Left lung (tissue), 10 donors: ENCODE results near the gene INPP5A. TPM values are rescaled to one million over a fixed set of nuclear protein-coding genes. Genes with fewer than 3 reads are reported as not detected.
A peak's percentile ranks its signal among the peaks of the same experiment; 100 is the strongest.
"Not testable (repeated sequence)": the region's sequence is repeated elsewhere in the genome, so short reads cannot be mapped to it uniquely, and the experiment has no call there.

Source experiments
- ATAC-seq: fragments of 200-7000 bp; cut with Tn5 transposase; one replicate; pipeline ENCODE4 v1.9.1; 2020; ENCODE audit warnings: moderate library complexity
- DNase-seq, 4 donors: peaks; one replicate each; pipeline ENCODE4 v3.0.0-alpha.2; 2013 to 2020
- H3K27ac ChIP-seq, 2 donors: fragments of 200-600 bp; sonication (generic) in 1 of 2; one replicate each; pipeline versions ENCODE4 v1.5.0 to v1.8.0; 2020 to 2021
- H3K27me3 ChIP-seq, 2 donors: fragments of 200-600 bp; sonication (generic) in 1 of 2; one replicate each; pipeline versions ENCODE4 v1.5.0 to v1.8.0; 2020 to 2021
- H3K36me3 ChIP-seq, 2 donors: fragments of 200-600 bp; sonication (generic) in 1 of 2; one replicate each; pipeline versions ENCODE4 v1.5.0 to v1.8.0; 2020 to 2021
- H3K4me1 ChIP-seq, 2 donors: fragments of 200-600 bp; one replicate each; pipeline ENCODE4 v1.8.0; 2021
- H3K4me3 ChIP-seq, 2 donors: fragments of 200-600 bp; sonication (generic) in 1 of 2; one replicate each; pipeline versions ENCODE4 v1.5.0 to v1.8.0; 2020 to 2021; ENCODE audit warnings: mild to moderate bottlenecking in 1 of 2
- H3K9me3 ChIP-seq, 2 donors: fragments of 200-600 bp; sonication (generic) in 1 of 2; one replicate each; pipeline versions ENCODE4 v1.5.0 to v1.8.0; 2020 to 2021
- CTCF ChIP-seq, 2 donors: fragments of 200-600 bp; sonication (generic) in 1 of 2; IDR thresholded peaks; one replicate each; pipeline versions ENCODE4 v1.5.0 to v1.8.0; 2021; ENCODE audit warnings: antibody characterized with exemption in 2 of 2
- intact Hi-C, 2 donors: fragments of 100-400 bp; cut with DNase I; formaldehyde crosslinking; loops; one replicate each; pipeline versions ENCODE4 v1.11.2 to v1.14.2; 2022
- polyA plus RNA-seq, 6 donors: library from polyadenylated mRNA; unstranded; fragments of 120-200 nt; gene quantifications; one replicate each; pipeline ENCODE4 v1.2.1, GENCODE V29; 2013; ENCODE audit not compliant: insufficient read length in 6 of 6
- total RNA-seq, 2 donors: library from RNA; stranded (reverse); fragmentation: NEBNext Ultra II Directional; extraction: Animal tissue kit (Norgen Biotek cat#: 25700); gene quantifications; one replicate each; pipeline ENCODE4 v1.2.1, GENCODE V29; 2021
- donor health status: DM: no; HTN: yes; CAD: no.
- donor health status: DM: no; HTN: no; CAD: no.

The INPP5A gene
- total and polyA plus RNA-seq, 8 donors: 32.0 to 44.0 (median 36.8) TPM

DNA sequence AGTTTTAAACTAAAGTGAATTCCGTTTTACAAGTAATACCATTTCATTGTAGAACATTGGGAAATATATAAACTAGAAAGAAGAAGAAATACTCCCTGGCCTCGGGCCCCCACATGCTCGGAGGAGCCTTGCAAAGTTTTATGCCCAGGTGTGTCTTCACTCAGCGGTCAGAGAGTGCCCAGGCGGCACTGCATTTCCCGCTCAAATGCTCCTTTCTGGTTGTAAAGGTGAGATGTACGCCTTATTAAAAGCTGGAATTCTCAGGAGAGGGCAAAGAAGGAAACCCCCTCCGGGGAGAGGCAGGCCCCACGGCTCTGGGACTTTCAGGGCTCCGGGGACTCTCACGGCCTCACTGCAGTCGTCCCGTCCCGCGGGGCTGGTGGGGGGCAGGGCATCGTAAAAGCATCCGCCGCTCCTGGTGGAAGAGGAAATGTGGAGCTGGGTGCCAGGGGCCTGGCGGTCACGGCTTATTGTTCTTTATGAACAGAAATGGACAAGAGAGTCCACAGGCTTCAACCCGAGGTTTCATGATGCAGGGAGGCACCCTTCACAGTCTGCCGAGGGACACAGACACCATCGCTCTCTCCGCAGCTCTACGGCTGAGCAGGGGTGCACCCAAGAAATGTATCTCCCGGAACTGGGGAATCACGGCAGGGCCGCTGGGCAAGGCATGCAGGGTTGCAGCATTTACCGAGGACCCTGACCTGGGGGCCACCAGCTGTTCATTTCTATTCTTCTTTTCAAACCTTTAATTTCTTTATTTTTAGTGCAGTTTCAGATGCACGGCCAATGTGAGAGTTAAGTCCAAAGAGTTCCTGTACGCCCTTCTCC, 47.7 kb upstream of the INPP5A start:
- H3K27ac ChIP-seq: no peak overlapping the region
- no peaks in the 10 kb centered on the region for H3K36me3 ChIP-seq
- peak in 1 of 4 donors; percentile 50 for DNase-seq
- H3K4me1 ChIP-seq: no peaks in the 10 kb centered on the region
- intact Hi-C loops: no loop called here
- H3K27me3 ChIP-seq: no peaks in the 10 kb centered on the region
- no peak for TF ChIP-seq CTCF (IDR thresholded peaks at IDR 0.05)
- no peak for ATAC-seq
- no peak overlapping the region for H3K4me3 ChIP-seq
- no peaks in the 10 kb centered on the region for H3K9me3 ChIP-seq

GRCh38 chr10:132491534-132491933, 46.1 kb upstream of the INPP5A start:
- ATAC-seq, intact Hi-C loops: not testable (repeated sequence)
- DNase-seq: peak in 1 of 4 donors; percentile 28

DNA sequence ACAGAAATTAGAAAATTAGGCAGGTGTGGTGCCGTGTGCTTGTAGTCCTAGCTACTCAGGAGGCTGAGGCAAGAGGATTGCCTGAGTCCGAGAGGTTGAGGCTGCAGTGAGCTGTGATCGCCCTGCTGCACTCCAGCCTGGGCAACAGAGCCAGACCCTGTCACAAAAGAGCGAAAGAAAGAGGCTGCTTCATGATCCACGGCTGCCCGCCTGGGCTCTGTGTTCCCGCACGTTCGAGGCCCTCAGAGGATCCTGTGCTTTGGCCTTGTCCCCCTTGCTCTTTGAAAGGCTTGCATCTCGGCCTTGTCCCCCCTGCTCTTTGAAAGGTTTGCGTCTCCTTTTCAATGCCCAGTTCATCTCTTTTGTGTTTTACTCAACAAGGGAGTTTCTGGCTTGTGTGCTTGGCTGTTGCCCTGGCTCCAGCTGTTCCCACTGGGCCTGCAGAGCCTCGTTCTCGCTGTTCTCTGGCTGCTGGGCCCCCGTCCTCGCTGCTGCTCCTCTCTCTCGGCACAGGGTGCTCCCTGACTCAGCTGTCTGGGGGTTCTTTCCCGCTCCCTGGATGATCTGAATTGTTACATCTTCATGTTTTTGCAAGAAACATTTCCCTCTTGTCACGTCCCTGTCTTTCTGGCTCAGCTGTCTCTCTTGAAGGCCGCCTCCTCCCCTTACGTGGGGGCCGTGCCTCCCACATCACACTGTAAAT, 45.1 kb upstream of the INPP5A start:
- H3K4me1 ChIP-seq: peaks cover 0 to 9% of the 10 kb centered on the region in 2 donors
- H3K4me3 ChIP-seq: no peak overlapping the region
- DNase-seq (peak in 3 of 4 donors; percentile 48 to 82 (median 63)), ATAC-seq (peak; percentile 34)
- H3K27ac ChIP-seq: peak overlapping the region in 1 of 2 donors; percentile 19
- no peaks in the 10 kb centered on the region for H3K36me3 ChIP-seq
- no peaks in the 10 kb centered on the region for H3K27me3 ChIP-seq
- H3K9me3 ChIP-seq: no peaks in the 10 kb centered on the region
- intact Hi-C loops: no loop called here
- no peak for TF ChIP-seq CTCF (IDR thresholded peaks at IDR 0.05)

More at GRCh38 chr10:132491534-132491933, 46.1 kb upstream of the INPP5A start:
- not testable (repeated sequence) for H3K36me3 ChIP-seq, H3K9me3 ChIP-seq, H3K27ac ChIP-seq, H3K4me1 ChIP-seq, H3K4me3 ChIP-seq, H3K27me3 ChIP-seq

GRCh38 chr10:132493246-132493755, 44.3 kb upstream of the INPP5A start:
- H3K4me3 ChIP-seq: no peak overlapping the region
- H3K9me3 ChIP-seq: no peaks in the 10 kb centered on the region
- no peak for TF ChIP-seq CTCF (IDR thresholded peaks at IDR 0.05)
- H3K4me1 ChIP-seq: peaks cover 0 to 17% of the 10 kb centered on the region in 2 donors
- ATAC-seq (peak; percentile 54), DNase-seq (peak in 1 of 4 donors; percentile 65)
- H3K27me3 ChIP-seq: no peaks in the 10 kb centered on the region
- H3K27ac ChIP-seq: no peak overlapping the region
- intact Hi-C loops: no loop called here
- no peaks in the 10 kb centered on the region for H3K36me3 ChIP-seq

- Histone ChIP-seq H3K4me3 (no peak overlapping the region), H3K4me1 (peaks cover 0 to 17% of the 10 kb centered on the region in 2 donors), H3K9me3 (no peaks in the 10 kb centered on the region), H3K36me3 (no peaks in the 10 kb centered on the region), H3K27ac (no peak overlapping the region), H3K27me3 (no peaks in the 10 kb centered on the region)
- DNase-seq (peak in 1 of 4 donors; percentile 63), ATAC-seq (peak; percentile 26)
- intact Hi-C loops: no loop called here
- no peak for TF ChIP-seq CTCF (IDR thresholded peaks at IDR 0.05)
These were observed 43.8 kb upstream of the INPP5A start for GRCh38 chr10:132493756-132494290.
